ENCODE results near the gene EIF5.

Gene EIF5

GRCh38 chr14:103370087-103370486, 36.0 kb downstream of the EIF5 start:
- DNase-seq (ENCODE audit: low read depth): no peak

- DNase-seq (ENCODE audit: low read depth): no peak
Measured at GRCh38 chr14:103372017-103372416, 38.0 kb downstream of the EIF5 start.

GRCh38 chr14:103372552-103373304, 38.7 kb downstream of the EIF5 start:
- peak; percentile 74 for DNase-seq (ENCODE audit: low read depth)

GRCh38 chr14:103374121-103374520, 40.1 kb downstream of the EIF5 start:
- DNase-seq (ENCODE audit: low read depth): no peak

- no peak for DNase-seq (ENCODE audit: low read depth)
Measured at GRCh38 chr14:103377522-103378037, 43.5 kb downstream of the EIF5 start.

- DNase-seq (ENCODE audit: low read depth): no peak
Measured at GRCh38 chr14:103378038-103378854, 44.2 kb downstream of the EIF5 start.

GRCh38 chr14:103380719-103381377, 46.8 kb downstream of the EIF5 start:
- no peak for DNase-seq (ENCODE audit: low read depth)

GRCh38 chr14:103382376-103382775, 48.3 kb downstream of the EIF5 start:
- no peak for DNase-seq (ENCODE audit: low read depth)

- DNase-seq (ENCODE audit: low read depth): no peak
Measured at GRCh38 chr14:103384450-103385151, 50.6 kb downstream of the EIF5 start.

GRCh38 chr14:103385152-103385928, 51.3 kb downstream of the EIF5 start, which contains the start of gene MARK3:
TSS of gene MARK3 (plus strand) at chr14:103385415. CDS start at chr14:103386030, 615 bp downstream.
- DNase-seq (ENCODE audit: low read depth): peak; percentile 78

GRCh38 chr14:103385929-103386712, 52.1 kb downstream of the EIF5 start:
- no peak for DNase-seq (ENCODE audit: low read depth)

- DNase-seq (ENCODE audit: low read depth): no peak
Measured at GRCh38 chr14:103386713-103387329, 52.8 kb downstream of the EIF5 start.

- DNase-seq (ENCODE audit: low read depth): no peak
Measured at GRCh38 chr14:103388664-103389063, 54.6 kb downstream of the EIF5 start.

- no peak for DNase-seq (ENCODE audit: low read depth)
Measured at GRCh38 chr14:103390605-103391004, 56.6 kb downstream of the EIF5 start.

GRCh38 chr14:103391048-103391447, 57.0 kb downstream of the EIF5 start:
- DNase-seq (ENCODE audit: low read depth): no peak

- DNase-seq (ENCODE audit: low read depth): no peak
Measured at GRCh38 chr14:103392106-103392505, 58.1 kb downstream of the EIF5 start.

- no peak for DNase-seq (ENCODE audit: low read depth)
Measured at GRCh38 chr14:103392572-103392971, 58.5 kb downstream of the EIF5 start.

GRCh38 chr14:103393070-103393469, 59.0 kb downstream of the EIF5 start:
- DNase-seq (ENCODE audit: low read depth): no peak
